IPS DF 4.7 (cell line): ENCODE measurements around the gene ZNF22.

Experiments
- DNase-seq: peaks from one replicate; pipeline ENCODE4 v3.0.0-alpha.2; 2013; ENCODE audit warnings: low spot score; ENCODE audit errors: extremely low read depth

The ZNF22 gene

DNA sequence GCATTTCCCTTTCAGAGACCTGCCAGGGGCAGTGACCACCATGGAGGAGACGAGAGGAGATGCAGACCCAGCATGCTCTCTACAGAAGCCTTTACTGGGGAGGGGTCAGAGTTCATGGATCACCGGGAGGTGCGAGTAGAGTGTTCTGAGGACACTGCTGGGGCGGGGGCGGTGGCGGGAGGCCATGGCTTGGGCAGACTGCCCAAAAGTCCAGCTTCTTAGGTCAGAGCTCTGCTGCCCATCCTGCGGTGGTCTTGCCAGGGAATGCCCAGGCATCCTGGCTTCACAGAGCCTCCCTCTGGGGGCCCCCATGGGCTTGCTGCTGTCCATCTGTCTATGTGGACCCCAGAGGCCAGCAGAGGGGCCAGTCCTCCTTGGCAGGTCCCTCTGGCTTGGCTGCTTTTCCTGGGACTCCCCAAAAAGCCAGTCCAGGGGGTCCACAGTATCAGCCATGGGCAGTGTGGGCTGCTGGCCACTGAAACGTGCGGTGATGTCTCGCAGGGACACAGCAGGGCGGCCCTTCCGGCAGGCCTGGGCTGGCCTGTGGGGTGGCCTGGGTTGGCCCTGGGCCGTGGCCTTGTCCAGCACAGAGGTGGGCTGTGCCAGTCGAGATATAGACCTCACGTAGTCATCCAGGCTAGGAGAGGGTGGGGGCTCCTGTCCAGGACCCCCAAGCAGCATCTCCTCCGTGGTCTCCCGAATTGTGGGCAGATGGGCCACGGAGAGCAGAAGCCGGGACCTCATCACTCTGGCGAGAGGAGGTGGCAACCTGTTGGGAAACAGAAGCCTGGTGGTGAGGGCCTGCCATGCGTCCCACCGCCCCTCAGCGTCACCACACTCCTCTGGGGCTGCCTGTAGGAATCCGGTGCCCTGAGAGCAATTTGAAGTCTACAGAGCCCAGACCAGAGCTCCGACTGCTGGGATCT is 23.2 kb upstream of the ZNF22 start:
- DNase-seq: no peak

DNA sequence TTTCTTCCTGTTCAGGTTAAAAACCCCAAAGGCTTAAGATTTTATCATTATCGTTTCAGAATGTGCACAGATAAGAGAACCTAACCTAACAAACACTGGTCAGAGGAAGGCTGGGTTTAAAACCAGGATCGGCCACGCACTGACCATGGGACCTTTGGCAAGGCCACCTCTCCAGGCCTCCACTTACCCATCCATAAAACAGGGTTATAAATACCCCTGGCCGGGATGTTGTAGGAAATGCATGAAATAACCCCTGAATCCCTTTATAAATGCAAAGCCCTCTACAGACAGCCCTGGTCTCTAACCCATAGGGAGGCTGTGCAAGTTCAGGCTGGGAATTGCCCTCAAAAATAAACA is 22.5 kb upstream of the ZNF22 start:
- DNase-seq: no peak

DNA sequence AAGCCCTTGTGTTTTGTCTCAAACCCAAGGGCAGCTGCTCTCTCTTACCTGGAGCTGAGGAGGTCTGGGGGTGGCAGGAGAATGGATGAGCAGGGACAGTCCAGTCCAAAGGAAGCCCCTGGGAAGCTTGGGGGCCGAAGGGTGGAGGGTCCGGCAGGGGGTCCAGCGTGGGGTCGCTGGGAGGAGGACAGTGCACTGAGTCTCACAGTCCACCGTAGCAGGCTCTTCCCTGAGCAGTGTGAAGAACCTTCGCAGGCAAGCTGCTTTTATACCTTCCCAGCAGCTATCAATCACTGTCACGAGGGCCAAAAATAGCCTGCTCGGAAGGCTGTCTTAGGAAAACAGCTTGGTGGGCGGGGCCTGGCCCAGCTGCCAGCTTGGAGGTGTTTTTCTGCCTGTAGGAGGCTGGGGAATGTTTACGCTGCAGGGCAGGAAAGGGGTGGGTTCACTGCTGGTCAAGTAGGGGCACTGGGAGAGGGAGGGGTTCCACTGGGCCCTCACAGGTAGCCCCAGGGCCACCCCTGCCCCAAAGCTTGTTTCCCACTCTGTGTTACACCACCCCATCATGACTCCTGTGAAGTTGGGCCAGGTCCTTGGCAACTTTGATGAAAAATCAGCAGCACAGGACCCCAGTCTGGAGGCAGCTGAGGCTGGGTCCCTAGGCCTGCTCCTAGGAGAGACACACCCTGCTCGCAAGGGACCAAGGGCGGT is 22.0 kb upstream of the ZNF22 start, which contains the start of gene DEPP1:
DEPP1 (minus strand) TSS at position 240 of the 711 bp plus-strand sequence. CDS start 779 bp downstream, outside the sequence.
- DNase-seq: no peak

DNA sequence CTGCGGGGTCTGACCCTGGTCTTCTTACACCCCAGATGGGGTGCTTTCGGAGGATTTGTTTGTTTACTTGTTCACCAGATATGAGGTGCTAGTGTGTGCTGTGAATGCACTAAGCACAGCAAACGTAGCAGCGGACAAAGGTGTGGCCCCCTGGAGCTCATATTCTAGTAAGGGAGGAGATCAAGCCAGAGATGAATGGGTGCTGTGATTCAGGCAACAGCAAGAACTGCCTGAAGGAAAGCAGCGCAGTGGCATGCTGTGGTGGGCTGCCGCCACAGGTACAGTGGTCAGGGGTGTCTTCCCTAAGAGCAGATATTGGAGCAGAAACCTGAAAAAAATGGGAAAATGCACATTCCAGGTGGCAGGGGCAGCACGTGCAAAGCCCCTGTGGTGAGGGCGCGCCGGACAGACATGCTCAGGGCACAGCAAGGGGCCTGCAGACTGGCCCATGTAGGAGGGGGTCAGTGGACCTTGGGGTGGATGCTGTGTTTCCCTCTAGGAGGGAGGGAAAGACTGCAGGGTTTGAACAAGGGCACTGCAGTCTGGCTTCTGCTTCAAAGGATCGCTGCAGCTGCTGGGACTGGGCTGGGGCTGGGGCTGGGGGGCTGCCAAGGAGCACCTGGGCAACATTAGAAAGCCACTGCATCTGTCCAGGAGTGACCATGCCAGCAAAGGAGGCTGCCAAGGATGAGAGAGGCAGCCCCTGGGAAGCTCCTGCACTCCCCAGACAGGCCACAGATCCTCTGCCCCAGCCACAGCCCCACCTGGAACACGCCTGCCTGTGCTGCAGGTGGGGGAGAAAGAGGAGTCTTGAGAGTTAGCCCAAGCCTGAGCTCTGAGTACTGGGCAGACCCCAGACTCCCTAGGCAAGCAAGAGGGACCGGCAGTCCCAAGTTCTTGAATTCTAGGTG is 21.2 kb upstream of the ZNF22 start:
- DNase-seq: no peak

DNA sequence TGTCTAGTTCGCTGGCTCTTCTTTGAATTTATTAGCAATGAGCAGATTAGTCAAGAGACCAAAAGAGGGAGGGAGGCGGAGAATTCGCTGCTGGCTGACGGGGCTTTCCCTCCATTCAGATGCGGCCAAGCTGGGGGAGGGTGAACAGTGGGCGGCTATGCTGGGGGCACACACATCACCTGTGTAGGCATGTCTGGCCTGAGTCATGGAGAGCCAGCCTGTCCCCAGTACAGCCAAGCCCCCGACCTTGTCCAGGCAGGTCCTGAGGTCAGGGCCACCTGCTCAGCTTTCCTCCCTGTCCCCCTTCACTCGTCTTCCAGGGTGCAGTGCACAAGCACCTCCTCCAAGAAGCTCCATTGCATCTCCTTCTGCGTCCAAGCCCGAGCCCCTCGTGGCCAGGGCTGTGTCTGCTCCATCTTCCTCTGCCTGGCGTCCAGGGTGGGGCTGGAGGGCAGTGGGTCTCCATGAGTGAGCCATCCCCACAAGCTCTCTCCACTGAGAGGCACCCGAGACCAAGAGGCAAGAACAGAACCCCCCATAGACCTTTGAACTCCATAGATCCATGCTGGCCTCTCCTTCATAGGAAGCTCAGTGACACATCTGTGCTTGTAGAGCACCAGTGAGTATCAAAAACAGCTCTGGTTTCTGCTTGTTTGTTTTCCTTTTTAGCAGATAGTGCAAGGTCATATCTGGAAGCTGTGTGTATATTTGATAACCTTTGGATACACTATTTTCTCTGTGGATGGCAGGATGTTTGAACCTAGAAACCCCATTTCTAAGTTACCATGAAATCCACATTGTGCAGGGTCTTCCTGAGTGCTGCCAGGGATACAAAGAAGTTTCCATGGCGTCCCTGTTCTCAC is 20.2 kb upstream of the ZNF22 start:
- DNase-seq: no peak

DNA sequence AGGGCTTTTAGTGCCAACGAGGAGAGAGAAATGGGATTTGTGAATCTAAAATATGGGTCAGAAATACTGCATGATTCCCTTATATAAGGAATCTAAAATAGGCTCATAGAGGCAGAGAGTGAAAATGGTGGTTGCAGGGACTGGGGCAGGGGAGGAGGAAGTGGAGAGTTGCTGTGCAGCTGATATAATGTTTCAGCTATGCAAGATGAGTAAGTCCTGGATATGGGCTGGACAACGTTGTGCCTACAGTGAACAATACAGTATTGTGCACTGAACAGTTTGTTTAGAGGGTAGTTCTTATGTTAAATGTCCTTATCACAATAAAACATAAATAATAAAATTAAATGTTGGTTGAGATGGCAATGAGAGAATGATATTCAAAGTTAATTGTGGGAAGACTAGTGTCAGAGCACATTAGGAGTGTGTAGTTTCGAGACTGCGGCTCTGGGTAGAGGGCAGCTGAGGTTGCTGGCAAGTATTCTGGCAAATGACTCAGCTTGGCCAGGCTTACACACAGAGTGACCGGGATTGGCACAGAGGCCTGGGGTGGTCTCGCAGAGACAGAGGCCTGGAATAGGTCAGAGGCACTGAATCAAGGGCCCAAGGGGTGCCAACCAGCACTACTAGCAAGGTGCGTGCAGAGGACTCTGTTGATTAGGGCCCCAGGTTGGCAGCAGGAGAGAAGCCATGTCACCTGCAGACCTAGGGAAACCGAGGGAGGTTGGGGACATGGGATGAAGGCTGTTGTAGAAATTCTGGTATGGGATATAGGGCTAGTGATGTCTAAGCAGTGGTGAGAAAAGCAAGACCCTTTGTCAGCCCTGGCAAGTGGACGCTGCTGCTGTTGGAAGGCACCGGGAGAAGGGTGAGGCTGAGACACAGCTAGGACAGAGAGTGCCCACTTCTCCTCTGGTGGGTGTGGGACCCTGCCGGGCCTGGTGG is 19.3 kb upstream of the ZNF22 start:
- DNase-seq: no peak

DNA sequence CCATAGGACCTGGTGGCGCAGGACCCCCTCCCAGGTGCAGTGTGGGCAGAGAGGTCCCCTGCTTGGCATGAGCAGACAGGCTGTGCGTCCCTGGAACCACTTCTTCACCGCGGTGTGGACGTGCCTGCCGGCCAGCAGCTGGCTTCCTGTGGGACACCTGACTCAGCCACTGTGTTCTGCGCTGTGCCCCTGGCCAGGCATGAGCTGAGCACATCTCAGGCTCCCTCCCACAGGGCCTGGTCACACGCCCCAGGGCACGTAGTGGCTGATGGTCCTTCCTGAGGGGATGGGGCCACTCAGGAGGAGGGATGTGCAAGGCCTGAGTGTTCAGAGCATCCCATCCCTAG is 18.6 kb upstream of the ZNF22 start:
- no peak for DNase-seq

DNA sequence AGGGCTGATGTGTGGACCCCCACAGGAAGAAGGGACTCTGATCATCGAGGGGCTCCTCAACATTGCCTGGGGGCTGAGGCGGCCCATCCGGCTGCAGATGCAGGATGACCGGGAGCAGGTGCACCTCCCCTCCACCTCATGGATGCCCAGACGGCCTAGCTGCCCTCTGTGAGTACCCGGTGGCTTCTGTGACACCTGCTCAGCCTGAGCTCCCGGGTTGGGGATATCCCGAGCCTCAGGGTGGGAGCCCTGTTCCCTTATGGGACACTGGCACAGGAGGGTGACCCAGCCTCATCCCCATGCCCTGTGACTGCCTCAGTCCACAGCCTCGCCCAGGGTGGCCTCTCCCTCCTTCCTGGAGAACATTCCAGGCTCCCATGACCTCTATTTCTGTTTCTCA is 18.2 kb upstream of the ZNF22 start:
- DNase-seq: no peak

DNA sequence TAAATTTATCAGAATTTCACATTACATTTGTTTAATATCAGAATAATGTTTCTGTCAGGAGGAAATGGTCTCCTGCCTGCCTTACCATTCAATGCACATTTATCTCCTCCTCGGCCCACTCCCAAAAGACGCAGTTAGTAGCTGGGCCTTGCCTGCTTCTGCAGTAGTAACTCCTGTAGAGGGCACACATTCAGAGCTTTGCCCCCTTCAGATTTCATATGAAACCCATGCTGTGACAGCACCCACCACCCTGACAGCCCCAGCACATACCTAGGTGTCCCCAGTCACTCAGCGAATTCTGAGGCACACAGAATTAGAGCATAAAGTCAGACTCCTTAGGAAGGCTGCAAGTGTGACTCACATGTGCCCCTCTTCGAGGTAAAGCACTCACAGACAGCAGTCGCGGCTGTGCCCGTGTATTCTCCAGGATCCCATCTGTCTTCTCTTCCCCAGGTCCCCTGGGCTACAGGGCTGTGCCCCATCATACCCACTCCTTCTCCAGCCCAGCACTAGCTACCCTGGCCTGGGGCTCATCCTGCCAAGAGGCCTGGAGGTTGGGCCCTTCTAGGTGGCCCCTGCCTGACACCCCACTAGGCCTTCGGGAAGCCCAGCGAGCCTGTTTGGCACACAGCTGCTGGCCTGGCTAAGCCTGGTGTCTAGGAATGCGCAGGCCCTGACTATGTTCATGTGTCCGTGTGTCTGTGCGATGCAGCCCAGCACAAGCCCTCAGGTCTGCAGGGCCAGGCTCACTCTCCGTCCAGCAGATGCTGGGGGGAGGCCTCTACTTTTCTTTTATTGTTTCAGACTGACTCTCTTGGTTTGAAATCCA is 17.4 kb upstream of the ZNF22 start:
- no peak for DNase-seq

DNA sequence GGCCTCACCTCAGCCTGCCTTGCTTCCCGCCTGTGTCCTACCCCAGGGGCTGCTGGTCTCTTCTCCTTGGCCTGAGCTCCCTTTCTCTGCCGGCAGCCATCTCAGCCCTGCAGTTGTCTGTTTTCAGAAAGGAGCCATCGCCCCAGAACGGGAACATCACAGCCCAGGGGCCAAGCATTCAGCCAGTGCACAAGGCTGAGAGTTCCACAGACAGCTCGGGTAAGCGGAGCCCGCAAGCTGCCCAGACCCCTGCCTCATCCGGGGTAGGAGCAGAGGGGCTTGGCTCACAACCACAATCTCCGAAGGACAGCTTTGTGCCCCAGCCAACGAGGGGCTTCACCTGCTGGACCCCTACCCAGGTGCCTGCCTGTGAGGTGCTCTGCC is 16.8 kb upstream of the ZNF22 start:
- DNase-seq: no peak

DNA sequence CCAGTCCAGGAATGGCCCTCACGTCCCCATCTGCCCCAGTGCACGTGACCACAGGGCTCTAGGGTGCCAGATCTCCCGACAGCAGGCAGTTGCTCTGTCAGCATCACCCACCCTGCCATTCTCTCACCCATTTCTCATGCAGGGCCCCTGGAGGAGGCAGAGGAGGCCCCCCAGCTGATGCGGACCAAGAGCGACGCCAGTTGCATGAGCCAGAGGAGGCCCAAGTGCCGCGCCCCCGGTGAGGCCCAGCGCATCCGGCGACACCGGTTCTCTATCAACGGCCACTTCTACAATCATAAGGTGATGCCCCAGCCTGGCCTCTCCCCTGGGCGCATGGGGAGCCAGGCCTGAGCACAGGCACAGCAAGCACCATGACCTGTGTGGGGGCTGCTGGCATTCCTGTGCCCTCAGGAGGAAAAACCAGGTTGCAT is 16.0 kb upstream of the ZNF22 start:
- no peak for DNase-seq

DNA sequence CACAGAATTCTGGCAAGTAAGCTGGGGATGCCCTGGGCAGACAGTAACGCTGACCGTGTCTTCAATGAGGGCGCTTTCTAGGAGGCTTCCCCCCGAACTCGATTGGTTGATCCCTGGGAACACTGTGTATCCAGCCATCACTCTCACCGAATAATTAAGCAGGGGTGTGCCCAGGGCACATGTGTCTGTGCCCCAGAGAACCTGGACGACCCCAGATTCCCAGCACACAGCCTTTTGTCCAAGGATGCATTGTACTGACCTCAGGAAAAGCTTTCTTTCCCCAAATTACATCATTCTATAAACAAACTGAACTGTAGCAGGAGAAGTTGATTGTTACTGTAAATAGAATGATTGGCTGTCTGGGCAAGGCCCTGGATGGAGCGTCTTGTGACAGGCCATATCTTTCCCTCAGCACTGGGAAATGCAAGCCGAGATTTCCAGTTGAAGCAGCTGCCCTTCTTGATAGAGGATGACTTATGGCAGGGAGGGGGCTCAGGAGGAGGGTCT is 15.5 kb upstream of the ZNF22 start:
- no peak for DNase-seq

DNA sequence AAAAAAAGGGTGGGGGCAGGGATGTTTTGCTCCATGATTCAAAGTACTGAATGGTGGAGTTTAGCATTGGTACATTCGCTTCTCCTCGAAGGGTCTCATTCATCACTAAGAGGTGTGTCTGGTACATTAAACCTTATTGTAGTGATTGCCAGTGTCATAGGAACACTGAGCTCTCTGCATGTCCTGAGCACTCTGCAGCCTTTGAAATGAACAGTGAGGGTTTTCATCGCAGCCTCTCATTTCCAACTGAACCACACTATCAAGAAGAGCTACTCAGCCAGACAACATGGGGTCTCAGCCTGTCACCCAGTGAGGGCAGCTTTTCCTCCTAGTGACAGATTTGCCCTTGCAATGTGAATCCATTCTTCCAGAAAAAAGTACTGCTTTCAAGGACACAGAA is 14.5 kb upstream of the ZNF22 start:
- no peak for DNase-seq

DNA sequence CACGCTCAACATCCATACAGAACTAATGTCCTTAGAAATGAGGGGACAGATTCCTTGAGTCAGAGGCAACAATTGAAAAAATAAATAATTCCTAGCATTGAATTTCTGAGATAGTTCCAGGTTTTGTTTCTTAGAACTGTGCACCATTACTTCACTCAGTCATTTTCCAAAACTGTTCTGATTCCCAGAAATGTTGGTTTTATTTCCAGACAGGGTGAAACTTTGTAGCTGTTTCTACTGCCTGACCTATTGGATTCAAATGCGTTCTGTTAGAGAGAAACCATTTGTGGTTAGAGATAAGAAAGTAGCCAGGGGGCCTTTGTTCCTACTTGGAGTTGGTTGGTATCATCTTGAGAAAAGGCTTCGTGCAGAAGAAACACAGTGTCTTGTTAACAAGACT is 14.1 kb upstream of the ZNF22 start:
- no peak for DNase-seq

DNA sequence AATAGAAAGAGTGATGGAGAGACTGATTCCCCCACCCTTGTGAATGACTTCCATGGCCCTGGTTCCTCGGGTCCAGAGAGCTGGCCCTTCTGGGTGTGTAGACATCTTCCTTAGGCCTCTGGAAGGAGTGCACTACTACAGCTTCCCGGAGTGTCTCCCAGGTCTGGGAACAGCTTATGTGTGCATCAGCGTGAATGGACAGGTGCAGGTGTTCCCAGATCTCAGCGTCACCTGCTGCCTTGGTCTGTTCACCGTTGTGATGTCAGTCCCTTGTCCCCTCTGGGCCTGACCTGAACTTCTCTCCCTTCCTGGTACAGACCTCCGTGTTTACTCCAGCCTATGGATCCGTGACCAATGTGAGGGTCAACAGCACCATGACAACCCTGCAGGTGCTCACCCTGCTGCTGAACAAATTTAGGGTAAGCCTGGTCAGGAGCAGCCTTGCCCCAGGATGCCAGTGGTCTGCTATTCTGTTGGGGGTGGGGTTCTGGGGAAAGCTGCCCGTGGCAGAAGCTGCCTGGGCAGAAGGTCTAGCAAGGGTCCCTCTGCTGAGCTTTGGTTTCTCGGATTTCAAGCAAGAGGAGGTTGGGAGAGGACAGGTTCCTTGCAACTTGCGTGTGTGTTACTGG is 11.7 kb upstream of the ZNF22 start:
- DNase-seq: no peak

DNA sequence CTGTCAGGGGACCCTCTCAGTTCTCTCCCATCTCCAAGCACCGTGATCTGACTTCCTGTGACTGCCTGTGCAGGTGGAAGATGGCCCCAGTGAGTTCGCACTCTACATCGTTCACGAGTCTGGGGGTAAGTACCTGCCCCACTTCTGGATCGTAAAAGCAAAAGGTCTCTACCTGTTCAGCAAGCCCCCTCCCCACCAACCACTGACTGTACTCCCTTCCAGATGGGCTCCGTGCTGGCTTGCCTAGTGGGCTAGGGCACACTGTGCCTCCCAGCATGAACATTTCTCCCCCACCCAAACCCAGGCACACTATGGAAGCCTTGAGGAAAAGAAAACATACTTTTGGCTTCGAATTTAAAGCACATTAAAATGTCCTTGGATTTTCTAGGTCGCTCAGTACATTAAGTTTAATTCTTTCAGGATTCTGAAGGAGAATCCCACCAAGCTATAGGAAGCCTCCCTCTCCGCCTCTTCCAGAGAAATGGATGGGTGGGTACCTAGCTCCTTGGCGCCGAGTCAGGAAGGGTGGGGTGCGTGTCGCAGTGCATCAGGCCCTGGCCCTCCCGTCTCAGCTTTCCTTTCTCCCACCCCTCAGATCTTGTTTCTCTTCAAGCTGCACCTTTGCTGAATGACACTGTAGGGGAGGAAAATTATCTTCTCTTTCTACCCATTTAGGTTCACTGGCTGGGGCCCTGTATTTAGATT is 11.0 kb upstream of the ZNF22 start:
- no peak for DNase-seq

DNA sequence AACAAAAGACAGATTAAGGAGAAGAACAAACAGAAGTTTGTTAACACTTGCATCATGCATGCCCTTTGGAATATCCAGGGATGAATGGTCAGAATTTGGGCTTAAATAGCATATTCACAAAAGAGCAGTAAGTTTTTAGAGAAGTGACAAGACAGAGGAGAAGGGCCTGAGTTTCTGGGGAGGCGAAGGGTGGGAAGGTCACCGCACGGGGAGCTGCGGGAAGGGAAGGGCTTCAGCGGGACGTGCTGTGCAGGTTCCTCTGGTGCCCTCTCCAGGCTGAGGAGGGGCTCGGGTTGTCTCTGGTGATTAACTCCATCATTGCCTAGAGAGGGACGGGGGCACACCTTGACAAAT is 10.4 kb upstream of the ZNF22 start:
- no peak for DNase-seq

DNA sequence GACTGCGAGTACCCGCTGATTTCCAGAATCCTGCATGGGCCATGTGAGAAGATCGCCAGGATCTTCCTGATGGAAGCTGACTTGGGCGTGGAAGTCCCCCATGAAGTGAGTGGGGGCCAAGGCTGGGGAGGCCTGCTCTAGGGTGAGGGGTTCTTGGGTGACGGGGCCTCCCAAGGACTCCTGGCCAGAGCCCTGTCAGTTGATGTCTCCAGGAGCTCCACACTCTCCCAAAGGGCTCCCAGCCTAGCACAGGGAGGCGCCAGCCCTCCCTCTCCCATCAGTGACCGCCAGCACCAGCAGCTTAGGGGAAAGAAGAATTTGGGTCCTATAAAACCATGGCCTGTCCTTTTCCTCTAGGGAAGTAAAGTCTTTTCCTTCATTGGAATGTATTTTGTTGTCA is 9.8 kb upstream of the ZNF22 start:
- DNase-seq: no peak
